Uterus (tissue), 4 donors: ENCODE measurements around the gene EIPR1. TPM values are rescaled to one million over a fixed set of nuclear protein-coding genes. Genes with fewer than 3 reads are reported as not detected.

Experiments used
- DNase-seq, 2 donors: peaks; one replicate each; pipeline ENCODE4 v3.0.0-alpha.2; 2019 to 2020
- H3K27ac ChIP-seq, 2 donors: fragments of 200-600 bp; sonication (generic); 1 replicate in 1 of 2; 2 replicates in 1 of 2; pipeline ENCODE4 v1.5.1; 2016 to 2018
- H3K27me3 ChIP-seq, 2 donors: fragments of 200-600 bp; sonication (generic); one replicate each; pipeline ENCODE4 v1.5.1; 2018 to 2019; ENCODE audit warnings: control low read depth in 1 of 2
- H3K36me3 ChIP-seq, 2 donors: fragments of 200-600 bp; sonication (generic); one replicate each; pipeline ENCODE4 v1.5.1; 2019; ENCODE audit warnings: control low read depth in 1 of 2
- H3K4me1 ChIP-seq, 2 donors: fragments of 200-600 bp; sonication (generic); one replicate each; pipeline ENCODE4 v1.5.1; 2018 to 2019; ENCODE audit warnings: control low read depth in 1 of 2
- H3K4me3 ChIP-seq, 2 donors: fragments of 200-600 bp; sonication (generic); 1 replicate in 1 of 2; 2 replicates in 1 of 2; pipeline ENCODE4 v1.5.1; 2018 to 2019; ENCODE audit warnings: mild to moderate bottlenecking in 1 of 2
- H3K9me3 ChIP-seq, 2 donors: fragments of 200-600 bp; sonication (generic); one replicate each; pipeline ENCODE4 v1.5.1; 2019; ENCODE audit warnings: control low read depth in 1 of 2
- POLR2A ChIP-seq, 2 donors: fragments of 450-650 bp; IDR thresholded peaks; one replicate each; pipeline ENCODE4 v1.6.1; 2016; ENCODE audit warnings: antibody characterized with exemption in 2 of 2, mild to moderate bottlenecking in 1 of 2, moderate library complexity in 1 of 2
- intact Hi-C: fragments of 100-400 bp; cut with DNase I; formaldehyde crosslinking; loops from one replicate; pipeline ENCODE4 v1.15.1; 2023; ENCODE audit warnings: low total_unique reads
- total RNA-seq, 4 donors: library from RNA; depleted of rRNA in 3 of 4; stranded (reverse); fragments of >200 nt in 3 of 4; gene quantifications; one replicate each; pipeline versions ENCODE4 v1.1.0 to v1.2.4, GENCODE V29; 2014 to 2023
- TF ChIP-seq, protein P1 (sequence below), 4 experiments: fragments of 200-600 bp in 2 of 4; fragments of 450-650 bp in 2 of 4; sonication (generic) in 2 of 4; IDR thresholded peaks; one replicate each; pipeline ENCODE4 v1.5.1; 2016 to 2019; ENCODE audit warnings: antibody characterized with exemption in 4 of 4, mild to moderate bottlenecking in 2 of 4, moderate library complexity in 1 of 4
- donor health status: DM: yes; HTN: yes; CAD: no.

Gene EIPR1
- total RNA-seq, 4 donors from 2014 or later = 0.59 to 28.9 (median 20.4) TPM

DNA sequence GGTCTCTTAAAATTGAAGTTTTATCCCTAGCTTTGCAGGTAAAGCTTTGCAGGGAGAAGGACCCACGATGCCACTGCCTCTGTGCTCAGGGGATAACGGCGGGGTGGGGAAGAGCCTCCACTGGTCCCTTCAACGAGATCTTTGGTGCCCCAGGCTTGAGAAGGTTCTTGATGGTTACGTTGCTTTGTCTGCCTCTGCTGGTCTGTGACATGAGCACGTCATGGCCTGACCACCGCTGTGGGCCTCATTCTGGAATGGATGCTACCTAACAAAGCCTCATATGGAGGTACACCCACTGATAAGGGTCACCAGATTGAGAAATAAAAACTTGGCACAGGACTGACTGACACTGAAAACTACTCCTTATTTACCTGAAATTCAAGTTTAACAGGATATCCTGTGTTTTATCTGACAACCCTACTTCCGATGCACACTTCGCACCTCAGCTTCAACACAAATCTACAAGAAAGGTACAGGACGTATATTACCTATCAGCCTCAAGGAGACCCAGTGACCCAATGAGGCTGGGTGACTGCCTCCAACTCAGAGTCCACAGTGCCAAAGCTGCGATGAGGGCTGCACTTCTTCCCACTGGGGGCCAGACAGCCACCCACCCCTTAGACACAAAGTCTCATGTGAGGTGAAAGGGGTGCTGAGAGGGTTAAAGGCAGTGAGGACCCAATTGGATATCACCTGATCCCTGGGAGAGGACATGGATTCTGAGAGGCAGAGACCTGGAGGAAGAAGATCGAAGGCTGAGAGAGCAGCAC, 64.9 kb downstream of the EIPR1 start:
- Histone ChIP-seq H3K9me3 (no peaks in the 10 kb centered on the region), H3K4me1 (no peaks in the 10 kb centered on the region), H3K4me3 (no peak overlapping the region), H3K27ac (no peak overlapping the region), H3K27me3 (no peaks in the 10 kb centered on the region), H3K36me3 (no peaks in the 10 kb centered on the region)
- DNase-seq = no peak
- intact Hi-C loops = no loop called here
- TF ChIP-seq, protein P1, sequence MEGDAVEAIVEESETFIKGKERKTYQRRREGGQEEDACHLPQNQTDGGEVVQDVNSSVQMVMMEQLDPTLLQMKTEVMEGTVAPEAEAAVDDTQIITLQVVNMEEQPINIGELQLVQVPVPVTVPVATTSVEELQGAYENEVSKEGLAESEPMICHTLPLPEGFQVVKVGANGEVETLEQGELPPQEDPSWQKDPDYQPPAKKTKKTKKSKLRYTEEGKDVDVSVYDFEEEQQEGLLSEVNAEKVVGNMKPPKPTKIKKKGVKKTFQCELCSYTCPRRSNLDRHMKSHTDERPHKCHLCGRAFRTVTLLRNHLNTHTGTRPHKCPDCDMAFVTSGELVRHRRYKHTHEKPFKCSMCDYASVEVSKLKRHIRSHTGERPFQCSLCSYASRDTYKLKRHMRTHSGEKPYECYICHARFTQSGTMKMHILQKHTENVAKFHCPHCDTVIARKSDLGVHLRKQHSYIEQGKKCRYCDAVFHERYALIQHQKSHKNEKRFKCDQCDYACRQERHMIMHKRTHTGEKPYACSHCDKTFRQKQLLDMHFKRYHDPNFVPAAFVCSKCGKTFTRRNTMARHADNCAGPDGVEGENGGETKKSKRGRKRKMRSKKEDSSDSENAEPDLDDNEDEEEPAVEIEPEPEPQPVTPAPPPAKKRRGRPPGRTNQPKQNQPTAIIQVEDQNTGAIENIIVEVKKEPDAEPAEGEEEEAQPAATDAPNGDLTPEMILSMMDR (IDR thresholded peaks at IDR 0.05) = no peak

DNA sequence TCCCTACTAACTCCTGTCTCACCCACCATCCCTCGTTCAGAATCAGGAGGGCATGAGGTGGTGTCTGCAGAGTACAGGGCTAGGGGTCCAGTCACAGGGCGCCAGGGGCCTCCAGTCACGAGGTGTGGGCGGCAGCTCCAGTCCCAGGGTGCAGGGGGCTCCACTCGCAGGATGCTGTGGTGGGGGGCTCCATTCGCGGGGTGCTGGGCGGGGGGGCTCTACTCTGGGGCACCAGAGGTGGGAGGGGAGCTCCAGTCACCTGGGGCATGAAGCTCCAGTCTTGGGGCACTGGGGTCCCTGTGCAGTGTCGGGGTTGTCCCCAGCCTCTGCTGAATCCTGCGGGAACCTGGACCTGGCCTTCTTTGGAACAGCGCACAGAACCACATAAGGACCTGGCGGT, 66.0 kb downstream of the EIPR1 start:
- Histone ChIP-seq H3K27me3 (no peaks in the 10 kb centered on the region), H3K9me3 (no peaks in the 10 kb centered on the region), H3K4me1 (no peaks in the 10 kb centered on the region), H3K27ac (no peak overlapping the region), H3K4me3 (no peak overlapping the region), H3K36me3 (no peaks in the 10 kb centered on the region)
- intact Hi-C loops = no loop called here
- no peak for TF ChIP-seq POLR2A (IDR thresholded peaks at IDR 0.05)
- TF ChIP-seq, protein P1 (IDR thresholded peaks at IDR 0.05) = no peak
- DNase-seq = no peak

- intact Hi-C loops = no loop called here
- H3K27me3 ChIP-seq = no peaks in the 10 kb centered on the region
- no peaks in the 10 kb centered on the region for H3K9me3 ChIP-seq
- DNase-seq = no peak
- H3K4me1 ChIP-seq = no peaks in the 10 kb centered on the region
- H3K27ac ChIP-seq = no peak overlapping the region
- TF ChIP-seq, protein P1 (IDR thresholded peaks at IDR 0.05) = no peak
- TF ChIP-seq POLR2A (IDR thresholded peaks at IDR 0.05) = no peak
- no peak overlapping the region for H3K4me3 ChIP-seq
- no peaks in the 10 kb centered on the region for H3K36me3 ChIP-seq
These were observed 67.9 kb downstream of the EIPR1 start for GRCh38 chr2:3309496-3310355.

GRCh38 chr2:3307901-3308300, 69.7 kb downstream of the EIPR1 start:
- intact Hi-C loops = no loop called here
- Histone ChIP-seq H3K4me1 (no peaks in the 10 kb centered on the region), H3K27ac (no peak overlapping the region), H3K9me3 (no peaks in the 10 kb centered on the region), H3K4me3 (no peak overlapping the region), H3K27me3 (no peaks in the 10 kb centered on the region), H3K36me3 (no peaks in the 10 kb centered on the region)
- TF ChIP-seq POLR2A (IDR thresholded peaks at IDR 0.05) = no peak
- TF ChIP-seq, protein P1 (IDR thresholded peaks at IDR 0.05) = no peak
- DNase-seq = no peak

DNA sequence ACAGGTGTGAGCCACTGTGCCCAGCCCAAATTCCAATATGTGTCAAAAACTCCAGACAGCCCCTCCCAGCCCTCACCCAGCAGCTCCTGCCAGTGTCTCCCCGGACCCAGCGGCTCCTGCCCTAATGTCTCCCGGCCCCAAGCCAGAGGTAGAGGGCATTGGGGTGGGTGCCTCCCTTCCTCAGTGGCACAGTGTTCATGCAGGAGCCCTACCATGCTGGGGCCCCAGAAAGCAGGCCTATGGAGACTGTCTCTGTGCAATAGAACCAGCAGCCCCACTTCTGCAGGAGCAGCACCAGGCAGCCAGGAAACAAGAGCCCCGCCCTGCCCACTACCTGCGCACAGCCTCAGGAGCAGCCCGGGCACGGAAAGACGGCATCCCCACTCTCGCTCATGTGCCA, 70.4 kb downstream of the EIPR1 start:
- intact Hi-C loops = no loop called here

More for the DNA sequence above, 70.4 kb downstream of the EIPR1 start:
- Histone ChIP-seq H3K4me3 (no peak overlapping the region), H3K9me3 (no peaks in the 10 kb centered on the region), H3K36me3 (no peaks in the 10 kb centered on the region), H3K27me3 (no peaks in the 10 kb centered on the region), H3K27ac (no peak overlapping the region), H3K4me1 (no peaks in the 10 kb centered on the region)
- no peak for DNase-seq
- TF ChIP-seq, protein P1 (IDR thresholded peaks at IDR 0.05) = no peak
- TF ChIP-seq POLR2A (IDR thresholded peaks at IDR 0.05) = no peak
